ENCODE results near the gene CXorf65.

The CXorf65 gene

DNA sequence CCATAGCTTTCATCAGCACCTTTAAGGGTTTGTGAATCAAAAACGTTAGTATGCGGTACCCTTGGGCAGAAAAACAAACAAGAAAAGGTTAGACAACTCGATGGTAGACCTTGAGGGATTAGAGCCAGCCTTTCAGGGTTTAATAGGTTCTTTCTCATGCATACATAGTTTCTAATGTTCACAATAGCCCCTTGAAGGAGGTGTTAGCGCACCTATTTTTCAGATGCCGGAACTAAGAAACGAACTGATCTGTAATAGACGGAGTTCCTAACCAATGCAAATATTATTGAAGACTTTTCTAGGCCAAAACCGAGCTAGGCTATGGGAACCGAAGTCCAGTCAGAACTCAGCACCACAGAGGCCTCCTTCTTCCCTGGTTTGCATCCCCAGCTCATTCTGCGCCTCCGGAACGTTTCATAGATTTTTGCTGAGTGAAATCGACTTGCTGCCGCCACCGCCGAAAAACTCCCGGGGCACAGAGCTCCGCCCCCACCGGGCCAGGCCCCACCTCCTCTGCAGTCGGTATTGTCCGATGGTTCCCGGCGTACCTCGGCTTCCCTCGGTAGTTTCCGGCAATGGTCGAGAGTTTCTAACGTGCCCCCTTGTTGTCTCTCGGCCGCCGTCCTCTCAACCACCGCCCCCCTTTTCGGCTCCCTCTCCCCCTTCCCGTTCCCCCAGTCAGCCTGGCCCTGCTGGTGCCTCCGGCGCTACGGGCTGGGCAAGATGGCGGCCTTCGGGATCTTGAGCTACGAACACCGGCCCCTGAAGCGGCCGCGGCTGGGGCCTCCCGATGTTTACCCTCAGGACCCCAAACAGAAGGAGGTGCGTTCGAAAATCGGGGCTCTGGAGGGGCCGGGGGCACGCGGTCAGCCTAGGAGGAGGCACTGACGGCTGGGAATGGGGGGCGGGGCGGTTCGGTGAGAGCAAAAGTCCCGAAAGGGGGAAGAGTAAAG, 11.8 kb upstream of the CXorf65 start, which contains the start of gene MED12:
Gene MED12 (plus strand): TSS at position 565 of the 953 bp plus-strand sequence. CDS start 159 bp downstream, at position 724.
- Histone ChIP-seq H3K4me3 (ENCODE audit: low read depth in 1 of 2, low read length in 2 of 2) (peak within 1 kb of the TSS; percentile 66 to 79; a peak in 3 of 4 replicates), H3K9me3 (ENCODE audit: insufficient read depth, low read length, severe bottlenecking) (no peaks in the 10 kb centered on the region), H3K4me1 (ENCODE audit: insufficient read depth, low read length) (peaks cover 35% of the 10 kb centered on the region), H3K36me3 (ENCODE audit: insufficient read depth, low read length) (peaks cover 37% of the 10 kb centered on the region), H3K79me2 (ENCODE audit: insufficient read depth, low read length) (peaks cover 32% of the 10 kb centered on the region), H3K4me2 (ENCODE audit: insufficient read depth, low read length) (peak within 1 kb of the TSS; percentile 81), H3K9ac (ENCODE audit: low read depth, low read length) (peak within 1 kb of the TSS; percentile 86), H3K27ac (ENCODE audit: low read length) (peak within 1 kb of the TSS; percentile 99), H4K20me1 (ENCODE audit: insufficient read depth, low read length) (no peaks in the 10 kb centered on the region), H2AFZ (ENCODE audit: low read depth, low read length) (peak within 1 kb of the TSS; percentile 94), H3K27me3 (ENCODE audit: insufficient read depth, low read length, poor library complexity) (no peaks in the 10 kb centered on the region)
- peak; percentile 96 for ATAC-seq (ENCODE audit: insufficient read depth, low read depth)
- peak; percentile 89 for DNase-seq
- no peak for TF ChIP-seq EZH2 (IDR thresholded peaks at IDR 0.05; ENCODE audit: borderline replicate concordance, low read depth, low read length, severe bottlenecking)

DNA sequence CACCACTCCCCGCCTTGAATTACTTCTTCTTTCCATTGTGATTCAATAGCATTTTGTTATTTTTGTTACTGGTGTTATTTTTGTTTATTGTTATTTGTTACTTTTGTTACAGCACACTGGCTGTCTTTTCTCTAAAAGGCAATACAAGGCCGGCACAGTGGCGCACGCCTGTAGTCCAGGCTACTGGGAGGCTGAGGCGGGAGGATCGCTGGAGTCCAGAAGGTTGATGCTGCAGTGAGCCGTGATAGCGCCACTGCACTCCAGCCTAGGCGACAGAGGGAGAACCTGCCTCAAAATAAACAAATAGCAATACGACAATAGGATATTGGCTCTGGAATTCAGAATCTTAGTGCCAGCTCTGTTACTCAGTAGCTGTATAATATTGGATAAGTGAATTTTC, 10.8 kb upstream of the CXorf65 start:
- Histone ChIP-seq H3K9me3 (ENCODE audit: insufficient read depth, low read length, severe bottlenecking) (no peaks in the 10 kb centered on the region), H3K36me3 (ENCODE audit: insufficient read depth, low read length) (peaks cover 28% of the 10 kb centered on the region), H3K9ac (ENCODE audit: low read depth, low read length) (peak overlapping the region; percentile 86), H2AFZ (ENCODE audit: low read depth, low read length) (no peak overlapping the region), H4K20me1 (ENCODE audit: insufficient read depth, low read length) (no peaks in the 10 kb centered on the region), H3K4me1 (ENCODE audit: insufficient read depth, low read length) (peaks cover 45% of the 10 kb centered on the region), H3K27ac (ENCODE audit: low read length) (peak overlapping the region; percentile 99), H3K4me2 (ENCODE audit: insufficient read depth, low read length) (peak overlapping the region; percentile 81), H3K79me2 (ENCODE audit: insufficient read depth, low read length) (peaks cover 32% of the 10 kb centered on the region), H3K4me3 (ENCODE audit: low read depth in 1 of 2, low read length in 2 of 2) (peak overlapping the region in 1 of 2 experiments; percentile 79; a peak in 2 of 4 replicates), H3K27me3 (ENCODE audit: insufficient read depth, low read length, poor library complexity) (no peaks in the 10 kb centered on the region)
- ATAC-seq (ENCODE audit: insufficient read depth, low read depth) (no peak), DNase-seq (no peak)
- TF ChIP-seq EZH2 (IDR thresholded peaks at IDR 0.05; ENCODE audit: borderline replicate concordance, low read depth, low read length, severe bottlenecking), result no peak
- TF ChIP-seq, protein P1, sequence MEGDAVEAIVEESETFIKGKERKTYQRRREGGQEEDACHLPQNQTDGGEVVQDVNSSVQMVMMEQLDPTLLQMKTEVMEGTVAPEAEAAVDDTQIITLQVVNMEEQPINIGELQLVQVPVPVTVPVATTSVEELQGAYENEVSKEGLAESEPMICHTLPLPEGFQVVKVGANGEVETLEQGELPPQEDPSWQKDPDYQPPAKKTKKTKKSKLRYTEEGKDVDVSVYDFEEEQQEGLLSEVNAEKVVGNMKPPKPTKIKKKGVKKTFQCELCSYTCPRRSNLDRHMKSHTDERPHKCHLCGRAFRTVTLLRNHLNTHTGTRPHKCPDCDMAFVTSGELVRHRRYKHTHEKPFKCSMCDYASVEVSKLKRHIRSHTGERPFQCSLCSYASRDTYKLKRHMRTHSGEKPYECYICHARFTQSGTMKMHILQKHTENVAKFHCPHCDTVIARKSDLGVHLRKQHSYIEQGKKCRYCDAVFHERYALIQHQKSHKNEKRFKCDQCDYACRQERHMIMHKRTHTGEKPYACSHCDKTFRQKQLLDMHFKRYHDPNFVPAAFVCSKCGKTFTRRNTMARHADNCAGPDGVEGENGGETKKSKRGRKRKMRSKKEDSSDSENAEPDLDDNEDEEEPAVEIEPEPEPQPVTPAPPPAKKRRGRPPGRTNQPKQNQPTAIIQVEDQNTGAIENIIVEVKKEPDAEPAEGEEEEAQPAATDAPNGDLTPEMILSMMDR (IDR thresholded peaks at IDR 0.05; ENCODE audit: borderline replicate concordance, extremely low read depth, low read length, poor library complexity, severe bottlenecking), result no peak

DNA sequence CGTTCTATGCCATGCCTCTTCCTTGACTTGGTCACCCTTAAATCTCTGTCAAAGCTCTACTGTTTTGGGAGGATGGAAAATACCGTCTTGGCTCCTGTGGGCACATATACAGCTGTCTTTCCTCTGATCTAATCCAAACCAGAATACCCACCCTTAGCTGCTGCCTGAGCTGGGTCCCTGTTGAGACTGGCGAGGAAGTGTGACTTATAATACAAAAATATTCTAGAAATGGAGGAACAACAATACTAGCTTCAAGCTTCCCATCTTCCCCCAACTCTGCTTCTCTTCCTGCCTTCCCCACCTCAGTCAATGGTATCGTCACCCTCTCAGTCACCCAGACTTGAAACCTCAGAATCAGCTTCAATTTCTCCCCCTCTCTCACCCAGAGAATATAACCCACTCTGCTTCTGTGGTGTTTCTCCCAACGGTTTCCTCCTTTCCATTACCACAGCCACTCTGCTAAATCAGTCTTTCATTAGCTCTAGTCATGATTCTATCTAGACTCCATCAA, 5.4 kb upstream of the CXorf65 start:
- H3K27me3 ChIP-seq (ENCODE audit: insufficient read depth, low read length, poor library complexity), result no peaks in the 10 kb centered on the region
- no peaks in the 10 kb centered on the region for H3K9me3 ChIP-seq (ENCODE audit: insufficient read depth, low read length, severe bottlenecking)
- peak overlapping the region; percentile 30 to 93; a peak in 3 of 4 replicates for H3K4me3 ChIP-seq (ENCODE audit: low read depth in 1 of 2, low read length in 2 of 2)
- peaks cover 59% of the 10 kb centered on the region for H3K4me1 ChIP-seq (ENCODE audit: insufficient read depth, low read length)
- H3K9ac ChIP-seq (ENCODE audit: low read depth, low read length), result peak overlapping the region; percentile 91
- peak overlapping the region; percentile 100 for H3K27ac ChIP-seq (ENCODE audit: low read length)
- peaks cover 52% of the 10 kb centered on the region for H3K79me2 ChIP-seq (ENCODE audit: insufficient read depth, low read length)
- H3K4me2 ChIP-seq (ENCODE audit: insufficient read depth, low read length), result peak overlapping the region; percentile 83
- peaks cover 31% of the 10 kb centered on the region for H3K36me3 ChIP-seq (ENCODE audit: insufficient read depth, low read length)
- TF ChIP-seq, protein P1 (IDR thresholded peaks at IDR 0.05; ENCODE audit: borderline replicate concordance, extremely low read depth, low read length, poor library complexity, severe bottlenecking), result no peak
- no peak for TF ChIP-seq EZH2 (IDR thresholded peaks at IDR 0.05; ENCODE audit: borderline replicate concordance, low read depth, low read length, severe bottlenecking)
- no peaks in the 10 kb centered on the region for H4K20me1 ChIP-seq (ENCODE audit: insufficient read depth, low read length)
- ATAC-seq (ENCODE audit: insufficient read depth, low read depth) (peak; percentile 52), DNase-seq (peak; percentile 65)
- peak overlapping the region; percentile 8 for H2AFZ ChIP-seq (ENCODE audit: low read depth, low read length)

Data from DND-41 (cell line).